ENCODE results near the gene HDDC3.
A peak's percentile ranks its signal among the peaks of the same experiment; 100 is the strongest.

The HDDC3 gene

DNA sequence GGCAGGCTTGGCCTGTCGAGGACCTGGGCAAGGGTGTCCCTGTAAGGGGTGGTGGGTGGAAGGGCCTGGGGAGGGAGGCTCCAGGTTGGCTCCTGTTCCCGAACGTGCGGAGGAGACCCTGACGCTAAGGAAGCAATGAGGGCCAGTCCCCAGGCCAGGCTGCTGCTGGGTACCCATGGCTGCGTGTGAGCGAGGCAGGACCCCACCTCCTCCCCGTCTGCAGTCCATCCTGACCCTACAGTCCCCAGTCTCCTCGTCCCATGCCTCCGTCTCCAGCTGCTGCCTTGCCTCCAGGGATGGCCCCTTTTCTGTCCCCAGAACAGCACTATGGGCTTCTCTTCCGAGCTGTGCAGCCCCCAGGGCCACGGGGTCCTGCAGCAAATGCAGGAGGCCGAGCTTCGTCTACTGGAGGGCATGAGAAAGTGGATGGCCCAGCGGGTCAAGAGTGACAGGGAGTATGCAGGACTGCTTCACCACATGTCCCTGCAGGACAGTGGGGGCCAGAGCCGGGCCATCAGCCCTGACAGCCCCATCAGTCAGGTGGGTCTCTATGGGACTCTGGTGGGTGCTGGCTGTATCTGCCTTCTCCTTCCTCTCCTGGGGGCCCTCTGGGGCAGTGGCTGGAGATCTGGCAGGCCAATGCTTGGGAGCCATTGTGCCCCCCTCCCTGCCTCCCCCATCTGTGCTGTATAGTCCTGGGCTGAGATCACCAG lies 47.5 kb downstream of the HDDC3 start:
- H3K4me3 ChIP-seq (ENCODE audit: low read depth, low read length), result peak overlapping the region; percentile 84
- TF ChIP-seq, protein P1, sequence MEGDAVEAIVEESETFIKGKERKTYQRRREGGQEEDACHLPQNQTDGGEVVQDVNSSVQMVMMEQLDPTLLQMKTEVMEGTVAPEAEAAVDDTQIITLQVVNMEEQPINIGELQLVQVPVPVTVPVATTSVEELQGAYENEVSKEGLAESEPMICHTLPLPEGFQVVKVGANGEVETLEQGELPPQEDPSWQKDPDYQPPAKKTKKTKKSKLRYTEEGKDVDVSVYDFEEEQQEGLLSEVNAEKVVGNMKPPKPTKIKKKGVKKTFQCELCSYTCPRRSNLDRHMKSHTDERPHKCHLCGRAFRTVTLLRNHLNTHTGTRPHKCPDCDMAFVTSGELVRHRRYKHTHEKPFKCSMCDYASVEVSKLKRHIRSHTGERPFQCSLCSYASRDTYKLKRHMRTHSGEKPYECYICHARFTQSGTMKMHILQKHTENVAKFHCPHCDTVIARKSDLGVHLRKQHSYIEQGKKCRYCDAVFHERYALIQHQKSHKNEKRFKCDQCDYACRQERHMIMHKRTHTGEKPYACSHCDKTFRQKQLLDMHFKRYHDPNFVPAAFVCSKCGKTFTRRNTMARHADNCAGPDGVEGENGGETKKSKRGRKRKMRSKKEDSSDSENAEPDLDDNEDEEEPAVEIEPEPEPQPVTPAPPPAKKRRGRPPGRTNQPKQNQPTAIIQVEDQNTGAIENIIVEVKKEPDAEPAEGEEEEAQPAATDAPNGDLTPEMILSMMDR (IDR thresholded peaks at IDR 0.05; ENCODE audit: low read depth, low read length), result no peak
- TF ChIP-seq MYC (IDR thresholded peaks at IDR 0.05; ENCODE audit: low read depth, low read length) (0 out of 2 replicates have a peak, but pooled peaks have one; percentile 10), POLR2A (IDR thresholded peaks at IDR 0.05; ENCODE audit: extremely low read depth, insufficient read length) (no peak)
- TF ChIP-seq, protein P2, sequence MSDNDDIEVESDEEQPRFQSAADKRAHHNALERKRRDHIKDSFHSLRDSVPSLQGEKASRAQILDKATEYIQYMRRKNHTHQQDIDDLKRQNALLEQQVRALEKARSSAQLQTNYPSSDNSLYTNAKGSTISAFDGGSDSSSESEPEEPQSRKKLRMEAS (IDR thresholded peaks at IDR 0.05; ENCODE audit: low read depth, low read length), result peak; percentile 23
- DNase-seq (ENCODE audit: low read depth), result peak; percentile 64

DNA sequence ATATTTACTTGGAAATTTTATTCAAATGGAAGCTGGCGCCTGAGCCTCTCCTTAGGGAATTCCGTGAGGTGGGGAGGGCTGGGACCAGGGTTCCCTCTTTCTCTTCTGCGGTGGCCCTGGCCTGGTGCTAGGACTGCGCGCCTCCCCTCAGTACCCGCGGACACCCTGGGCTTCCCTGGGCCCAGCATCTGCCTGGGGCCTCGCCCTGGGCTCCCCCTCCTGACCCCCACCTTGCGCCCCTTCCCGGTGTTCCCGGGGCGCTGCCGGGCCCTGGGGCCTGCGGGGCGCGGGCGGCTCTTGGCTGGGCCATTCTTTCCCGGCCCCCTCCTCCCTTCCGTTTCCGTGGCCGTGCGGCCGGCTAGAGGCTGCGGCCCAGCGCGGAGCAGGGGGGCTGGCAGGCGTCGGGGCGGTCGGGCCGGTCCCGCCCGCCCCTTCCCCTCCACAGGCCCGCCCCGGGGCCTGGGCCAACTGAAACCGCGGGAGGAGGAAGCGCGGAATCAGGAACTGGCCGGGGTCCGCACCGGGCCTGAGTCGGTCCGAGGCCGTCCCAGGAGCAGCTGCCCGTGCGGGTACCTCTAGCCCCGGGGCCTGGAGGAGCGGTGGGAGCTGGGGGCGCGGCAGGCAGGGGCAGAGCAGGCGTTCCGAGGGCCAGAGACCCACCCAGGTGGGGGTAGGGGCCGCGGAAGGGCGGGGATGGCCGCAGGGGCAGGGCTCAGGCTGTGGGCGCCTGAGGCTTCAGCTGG lies 48.2 kb downstream of the HDDC3 start, which contains the start of gene FES:
Gene FES, plus strand, starts transcription at position 529 of the 743 bp plus-strand sequence. CDS start 542 bp downstream, outside the sequence.
- H3K4me3 ChIP-seq (ENCODE audit: low read depth, low read length), result peak within 1 kb of the TSS; percentile 84
- peak; percentile 94 for DNase-seq (ENCODE audit: low read depth)
- TF ChIP-seq MYC (IDR thresholded peaks at IDR 0.05; ENCODE audit: low read depth, low read length) (no peak; the same call in 1 of the 2 replicates), POLR2A (IDR thresholded peaks at IDR 0.05; ENCODE audit: extremely low read depth, insufficient read length) (peak; percentile 97)
- TF ChIP-seq, protein P1 (IDR thresholded peaks at IDR 0.05; ENCODE audit: low read depth, low read length), result no peak
- TF ChIP-seq, protein P2 (IDR thresholded peaks at IDR 0.05; ENCODE audit: low read depth, low read length), result peak; percentile 63; the same call in 1 of the 2 replicates

DNA sequence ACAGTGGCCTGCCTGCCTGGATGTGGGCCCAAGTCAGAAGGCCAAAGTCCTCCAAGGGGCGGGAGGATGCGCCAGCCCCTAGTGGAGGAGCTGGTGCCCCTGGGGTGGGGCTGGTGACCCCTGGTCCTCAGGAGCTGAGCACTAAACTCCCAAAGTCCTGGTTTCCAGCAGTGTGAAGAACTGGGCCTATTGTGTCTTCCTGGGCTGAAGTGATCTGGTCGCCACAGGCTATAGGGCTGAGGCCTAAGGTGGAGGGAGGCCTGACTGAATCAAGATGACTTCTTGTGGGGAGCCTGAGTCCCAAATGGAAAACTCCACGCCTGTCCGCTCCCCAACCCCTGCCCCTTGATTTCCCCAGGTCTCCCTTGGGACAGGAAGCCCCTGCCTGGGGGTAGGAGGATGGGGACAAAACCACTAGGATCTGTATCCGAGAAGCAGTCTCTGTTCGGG lies 48.8 kb downstream of the HDDC3 start:
- no peak for TF ChIP-seq POLR2A (IDR thresholded peaks at IDR 0.05; ENCODE audit: extremely low read depth, insufficient read length)
- peak overlapping the region; percentile 84 for H3K4me3 ChIP-seq (ENCODE audit: low read depth, low read length)
- peak; percentile 52 for DNase-seq (ENCODE audit: low read depth)

DNA sequence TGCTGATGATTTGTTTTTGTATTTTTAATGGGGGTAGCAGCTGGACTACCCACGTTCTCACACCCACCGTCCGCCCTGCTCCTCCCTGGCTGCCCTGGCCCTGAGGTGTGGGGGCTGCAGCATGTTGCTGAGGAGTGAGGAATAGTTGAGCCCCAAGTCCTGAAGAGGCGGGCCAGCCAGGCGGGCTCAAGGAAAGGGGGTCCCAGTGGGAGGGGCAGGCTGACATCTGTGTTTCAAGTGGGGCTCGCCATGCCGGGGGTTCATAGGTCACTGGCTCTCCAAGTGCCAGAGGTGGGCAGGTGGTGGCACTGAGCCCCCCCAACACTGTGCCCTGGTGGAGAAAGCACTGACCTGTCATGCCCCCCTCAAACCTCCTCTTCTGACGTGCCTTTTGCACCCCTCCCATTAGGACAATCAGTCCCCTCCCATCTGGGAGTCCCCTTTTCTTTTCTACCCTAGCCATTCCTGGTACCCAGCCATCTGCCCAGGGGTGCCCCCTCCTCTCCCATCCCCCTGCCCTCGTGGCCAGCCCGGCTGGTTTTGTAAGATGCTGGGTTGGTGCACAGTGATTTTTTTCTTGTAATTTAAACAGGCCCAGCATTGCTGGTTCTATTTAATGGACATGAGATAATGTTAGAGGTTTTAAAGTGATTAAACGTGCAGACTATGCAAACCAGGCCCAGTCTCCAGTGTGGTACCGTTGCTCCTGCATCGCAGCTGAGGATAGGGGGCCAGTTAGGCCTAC lies 49.4 kb downstream of the HDDC3 start:
- DNase-seq (ENCODE audit: low read depth), result peak; percentile 33
- TF ChIP-seq MYC (IDR thresholded peaks at IDR 0.05; ENCODE audit: low read depth, low read length), result no peak
- TF ChIP-seq, protein P2 (IDR thresholded peaks at IDR 0.05; ENCODE audit: low read depth, low read length), result no peak
- no peak for TF ChIP-seq POLR2A (IDR thresholded peaks at IDR 0.05; ENCODE audit: extremely low read depth, insufficient read length)
- TF ChIP-seq, protein P1 (IDR thresholded peaks at IDR 0.05; ENCODE audit: low read depth, low read length), result no peak

DNA sequence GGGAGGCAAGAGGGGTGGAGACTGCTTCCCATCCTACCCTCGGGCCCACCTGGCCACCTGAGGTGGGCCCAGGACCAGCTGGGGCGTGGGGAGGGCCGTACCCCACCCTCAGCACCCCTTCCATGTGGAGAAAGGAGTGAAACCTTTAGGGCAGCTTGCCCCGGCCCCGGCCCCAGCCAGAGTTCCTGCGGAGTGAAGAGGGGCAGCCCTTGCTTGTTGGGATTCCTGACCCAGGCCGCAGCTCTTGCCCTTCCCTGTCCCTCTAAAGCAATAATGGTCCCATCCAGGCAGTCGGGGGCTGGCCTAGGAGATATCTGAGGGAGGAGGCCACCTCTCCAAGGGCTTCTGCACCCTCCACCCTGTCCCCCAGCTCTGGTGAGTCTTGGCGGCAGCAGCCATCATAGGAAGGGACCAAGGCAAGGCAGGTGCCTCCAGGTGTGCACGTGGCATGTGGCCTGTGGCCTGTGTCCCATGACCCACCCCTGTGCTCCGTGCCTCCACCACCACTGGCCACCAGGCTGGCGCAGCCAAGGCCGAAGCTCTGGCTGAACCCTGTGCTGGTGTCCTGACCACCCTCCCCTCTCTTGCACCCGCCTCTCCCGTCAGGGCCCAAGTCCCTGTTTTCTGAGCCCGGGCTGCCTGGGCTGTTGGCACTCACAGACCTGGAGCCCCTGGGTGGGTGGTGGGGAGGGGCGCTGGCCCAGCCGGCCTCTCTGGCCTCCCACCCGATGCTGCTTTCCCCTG lies 50.2 kb downstream of the HDDC3 start:
- TF ChIP-seq, protein P2 (IDR thresholded peaks at IDR 0.05; ENCODE audit: low read depth, low read length), result no peak
- TF ChIP-seq MYC (IDR thresholded peaks at IDR 0.05; ENCODE audit: low read depth, low read length) (no peak), POLR2A (IDR thresholded peaks at IDR 0.05; ENCODE audit: extremely low read depth, insufficient read length) (no peak)
- TF ChIP-seq, protein P1 (IDR thresholded peaks at IDR 0.05; ENCODE audit: low read depth, low read length), result no peak

More for the DNA sequence above, 49.4 kb downstream of the HDDC3 start:
- peak overlapping the region; percentile 84 for H3K4me3 ChIP-seq (ENCODE audit: low read depth, low read length)

More for the DNA sequence above, 50.2 kb downstream of the HDDC3 start:
- DNase-seq (ENCODE audit: low read depth), result no peak
- no peak overlapping the region for H3K4me3 ChIP-seq (ENCODE audit: low read depth, low read length)
